Measurements from ENCODE around the gene KCNG4.

KCNG4 gene

GRCh38 chr16:84239909-84240308 lies at the start of gene KCNG4:
TSS of gene KCNG4 (minus strand) at chr16:84240012. CDS start at chr16:84237485, 2,527 bp downstream.
- TF ChIP-seq CTCF (IDR thresholded peaks at IDR 0.05; ENCODE audit: control extremely low read depth, extremely low read depth, low read depth, missing control alignments): no peak
- DNase-seq (ENCODE audit: extremely low spot score): no peak
- ChIA-PET POLR2A (no interaction called here), CTCF (interaction anchor here (1.6 kb wide), 1 partner anchor 37 kb away, joined by 6 read pairs; no protein-coding TSS in a partner anchor)

DNA sequence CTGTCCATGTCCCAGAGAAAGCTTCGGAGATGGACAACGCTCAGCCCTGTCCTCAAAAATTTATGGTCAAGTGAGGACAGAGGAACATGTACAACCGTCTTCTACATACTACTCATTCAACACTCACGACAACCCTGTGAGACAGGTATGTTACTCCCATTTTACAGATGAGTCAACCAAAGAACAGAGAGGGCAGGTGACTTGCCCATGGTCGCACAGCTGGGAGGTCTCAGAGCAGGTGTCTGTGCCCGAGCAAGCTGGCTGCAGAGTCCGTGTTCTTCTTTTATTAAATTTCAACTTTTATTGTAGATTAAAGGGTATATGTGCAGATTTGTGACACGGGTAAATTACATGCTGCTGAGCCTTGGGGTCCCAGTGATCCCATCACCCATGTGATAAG lies 49.1 kb upstream of the KCNG4 start:
- CTCF ChIA-PET: interaction anchor here (2.6 kb wide), 1 partner anchor 12 kb away, joined by 9 read pairs; no protein-coding TSS in a partner anchor
- POLR2A ChIA-PET: interaction anchor here (0.5 kb wide), 1 partner anchor 206 kb away, joined by 3 read pairs; no protein-coding TSS in a partner anchor
- no peak for DNase-seq (ENCODE audit: extremely low spot score)

GRCh38 chr16:84286578-84287240 lies 46.9 kb upstream of the KCNG4 start:
- ChIA-PET POLR2A (no interaction called here), CTCF (interaction anchor here (2.6 kb wide), 1 partner anchor 10 kb away, joined by 9 read pairs; no protein-coding TSS in a partner anchor)
- TF ChIP-seq CTCF (IDR thresholded peaks at IDR 0.05; ENCODE audit: control extremely low read depth, extremely low read depth, low read depth, missing control alignments): no peak
- DNase-seq (ENCODE audit: extremely low spot score): no peak

More for the DNA sequence above, 49.1 kb upstream of the KCNG4 start:
- TF ChIP-seq CTCF (IDR thresholded peaks at IDR 0.05; ENCODE audit: control extremely low read depth, extremely low read depth, low read depth, missing control alignments): no peak

- no peak for DNase-seq (ENCODE audit: extremely low spot score)
- no peak for TF ChIP-seq CTCF (IDR thresholded peaks at IDR 0.05; ENCODE audit: control extremely low read depth, extremely low read depth, low read depth, missing control alignments)
- POLR2A ChIA-PET: no interaction called here
- CTCF ChIA-PET: no interaction called here
Observed at GRCh38 chr16:84284154-84284722, 44.4 kb upstream of the KCNG4 start.

- DNase-seq (ENCODE audit: extremely low spot score): no peak
- ChIA-PET POLR2A (no interaction called here), CTCF (no interaction called here)
- no peak for TF ChIP-seq CTCF (IDR thresholded peaks at IDR 0.05; ENCODE audit: control extremely low read depth, extremely low read depth, low read depth, missing control alignments)
Observed at GRCh38 chr16:84283314-84284153, 43.7 kb upstream of the KCNG4 start.

DNA sequence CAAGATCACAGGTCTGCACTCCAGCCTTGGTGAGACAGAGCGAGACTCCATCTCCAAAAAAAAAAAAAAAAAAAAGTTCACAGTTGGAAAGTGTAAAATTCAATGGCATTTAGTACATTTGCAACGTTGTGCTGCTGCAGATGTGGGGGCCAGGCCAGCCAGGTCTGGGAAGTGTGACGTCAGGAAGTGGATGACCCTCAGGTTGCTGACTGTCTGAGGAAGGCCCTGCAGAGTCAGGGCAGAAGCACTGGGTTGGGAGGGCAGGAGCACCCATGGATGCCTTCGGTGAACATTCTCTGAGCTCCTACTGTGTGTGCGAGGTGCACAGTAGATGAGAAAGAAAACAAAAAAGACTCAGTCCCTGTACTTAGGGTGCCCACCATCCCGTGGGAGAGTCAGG lies 42.7 kb upstream of the KCNG4 start:
- no peak for TF ChIP-seq CTCF (IDR thresholded peaks at IDR 0.05; ENCODE audit: control extremely low read depth, extremely low read depth, low read depth, missing control alignments)
- CTCF ChIA-PET: no interaction called here
- DNase-seq (ENCODE audit: extremely low spot score): no peak
- POLR2A ChIA-PET: interaction anchor here (0.7 kb wide), 1 partner anchor 332 kb away, joined by 4 read pairs; no protein-coding TSS in a partner anchor
